ENCODE measurements around the gene CTNS.
A peak's percentile ranks its signal among the peaks of the same experiment; 100 is the strongest.

The CTNS gene

GRCh38 chr17:3636154-3636907 lies at the start of gene CTNS, which contains the start of gene SHPK:
TSS of gene CTNS (plus strand) at chr17:3636760. CDS start at chr17:3640207, 3,447 bp downstream.
TSS of gene SHPK (minus strand) at chr17:3636250. CDS start at chr17:3636219, 31 bp downstream.
- DNase-seq (ENCODE audit: extremely low read depth in 1 of 2, low read depth in 1 of 2): peak; percentile 89 to 93

GRCh38 chr17:3589784-3590183 lies 46.8 kb upstream of the CTNS start:
- DNase-seq (ENCODE audit: extremely low read depth in 1 of 2, low read depth in 1 of 2): no peak

- DNase-seq (ENCODE audit: extremely low read depth in 1 of 2, low read depth in 1 of 2): no peak
Measured at GRCh38 chr17:3590231-3590630, 46.3 kb upstream of the CTNS start.

GRCh38 chr17:3590768-3591167 lies 45.8 kb upstream of the CTNS start:
- no peak for DNase-seq (ENCODE audit: extremely low read depth in 1 of 2, low read depth in 1 of 2)

- no peak for DNase-seq (ENCODE audit: extremely low read depth in 1 of 2, low read depth in 1 of 2)
Measured at GRCh38 chr17:3592216-3592860, 44.2 kb upstream of the CTNS start.

- DNase-seq (ENCODE audit: extremely low read depth in 1 of 2, low read depth in 1 of 2): no peak
Measured at GRCh38 chr17:3593384-3593783, 43.2 kb upstream of the CTNS start.

GRCh38 chr17:3594051-3594800 lies 42.3 kb upstream of the CTNS start:
- no peak for DNase-seq (ENCODE audit: extremely low read depth in 1 of 2, low read depth in 1 of 2)

GRCh38 chr17:3594976-3595375 lies 41.6 kb upstream of the CTNS start:
- DNase-seq (ENCODE audit: extremely low read depth in 1 of 2, low read depth in 1 of 2): no peak

- no peak for DNase-seq (ENCODE audit: extremely low read depth in 1 of 2, low read depth in 1 of 2)
Measured at GRCh38 chr17:3596804-3597464, 39.6 kb upstream of the CTNS start.

GRCh38 chr17:3598078-3598477 lies 38.5 kb upstream of the CTNS start:
- DNase-seq (ENCODE audit: extremely low read depth in 1 of 2, low read depth in 1 of 2): no peak

- DNase-seq (ENCODE audit: extremely low read depth in 1 of 2, low read depth in 1 of 2): no peak
Measured at GRCh38 chr17:3600529-3601205, 35.9 kb upstream of the CTNS start.

- peak in 1 of 2 donors; percentile 9 for DNase-seq (ENCODE audit: extremely low read depth in 1 of 2, low read depth in 1 of 2)
Measured at GRCh38 chr17:3602499-3602898, 34.1 kb upstream of the CTNS start.

GRCh38 chr17:3603119-3603869 lies 33.3 kb upstream of the CTNS start:
- no peak for DNase-seq (ENCODE audit: extremely low read depth in 1 of 2, low read depth in 1 of 2)

GRCh38 chr17:3603870-3604259 lies 32.7 kb upstream of the CTNS start:
- DNase-seq (ENCODE audit: extremely low read depth in 1 of 2, low read depth in 1 of 2): no peak

GRCh38 chr17:3609689-3610088 lies 26.9 kb upstream of the CTNS start:
- DNase-seq (ENCODE audit: extremely low read depth in 1 of 2, low read depth in 1 of 2): no peak

- DNase-seq (ENCODE audit: extremely low read depth in 1 of 2, low read depth in 1 of 2): no peak
Measured at GRCh38 chr17:3610523-3610922, 26.0 kb upstream of the CTNS start.

- DNase-seq (ENCODE audit: extremely low read depth in 1 of 2, low read depth in 1 of 2): no peak
Measured at GRCh38 chr17:3613124-3613523, 23.4 kb upstream of the CTNS start.

GRCh38 chr17:3615160-3615870 lies 21.2 kb upstream of the CTNS start:
- no peak for DNase-seq (ENCODE audit: extremely low read depth in 1 of 2, low read depth in 1 of 2)

- DNase-seq (ENCODE audit: extremely low read depth in 1 of 2, low read depth in 1 of 2): no peak
Measured at GRCh38 chr17:3621146-3621720, 15.3 kb upstream of the CTNS start.
